PC-9 (cell line): ENCODE data around the gene THBS3.

Experiments
- CTCF ChIP-seq: fragments of 200-600 bp; sonication (generic); conservative IDR thresholded peaks from 2 replicates; pipeline ENCODE4 v1.6.1; 2017; ENCODE audit warnings: mixed run types, antibody characterized with exemption, mild to moderate bottlenecking, moderate library complexity
- EZH2 ChIP-seq: fragments of 200-600 bp; sonication (generic); IDR thresholded peaks from 2 replicates; pipeline ENCODE4 v1.8.0; 2017; ENCODE audit warnings: antibody characterized with exemption, low read depth

GRCh38 chr1:155236451-155236850 is 28.8 kb upstream of the THBS3 start:
- no peak for TF ChIP-seq CTCF
- no peak for TF ChIP-seq EZH2
